GM19438 (cell line): ENCODE data around the gene SEPTIN5.

Experiments
- ATAC-seq: cut with Tn5 transposase; IDR thresholded peaks from one replicate; pipeline ENCODE4 v1.9.1; 2021; ENCODE audit warnings: low read depth; ENCODE audit not compliant: unreplicated experiment

SEPTIN5 gene

DNA sequence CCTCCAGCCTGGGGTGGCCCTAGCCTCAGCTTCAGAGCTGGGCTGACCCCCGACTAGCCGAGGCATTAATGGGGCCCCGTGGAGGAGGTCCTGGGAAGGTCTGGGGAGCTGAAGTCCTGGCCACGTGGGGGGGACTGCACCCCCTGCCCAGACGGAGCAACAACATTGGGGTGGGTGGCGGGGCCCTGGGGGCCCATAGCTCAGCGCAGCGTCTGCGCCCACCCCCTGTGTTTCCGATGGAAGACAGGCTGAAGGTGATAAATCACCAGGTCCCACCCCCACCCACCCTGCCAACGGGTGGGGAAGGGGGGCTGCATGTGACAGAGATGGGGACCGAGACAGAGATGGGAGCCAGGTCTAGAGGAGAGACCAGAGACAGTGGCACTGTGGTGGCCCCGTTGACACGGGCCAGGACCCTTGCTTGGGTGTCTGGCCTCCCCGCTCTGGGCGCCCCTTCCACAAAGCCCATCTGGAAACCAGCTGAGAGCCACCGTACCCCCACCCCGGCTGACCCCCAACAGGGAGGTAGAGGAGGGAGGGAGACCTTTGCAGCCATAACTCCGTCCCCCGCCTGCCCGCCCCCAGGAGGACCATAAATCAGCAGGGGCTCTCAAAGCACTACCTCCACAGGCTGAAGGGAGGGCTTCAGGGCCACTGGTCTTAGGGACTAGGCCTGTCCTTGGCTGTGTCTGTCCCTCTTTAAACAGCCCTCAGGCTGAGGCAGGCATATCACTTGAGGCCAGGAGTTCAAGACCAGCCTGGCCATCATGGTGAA lies 17.2 kb downstream of the SEPTIN5 start:
- no peak for ATAC-seq

DNA sequence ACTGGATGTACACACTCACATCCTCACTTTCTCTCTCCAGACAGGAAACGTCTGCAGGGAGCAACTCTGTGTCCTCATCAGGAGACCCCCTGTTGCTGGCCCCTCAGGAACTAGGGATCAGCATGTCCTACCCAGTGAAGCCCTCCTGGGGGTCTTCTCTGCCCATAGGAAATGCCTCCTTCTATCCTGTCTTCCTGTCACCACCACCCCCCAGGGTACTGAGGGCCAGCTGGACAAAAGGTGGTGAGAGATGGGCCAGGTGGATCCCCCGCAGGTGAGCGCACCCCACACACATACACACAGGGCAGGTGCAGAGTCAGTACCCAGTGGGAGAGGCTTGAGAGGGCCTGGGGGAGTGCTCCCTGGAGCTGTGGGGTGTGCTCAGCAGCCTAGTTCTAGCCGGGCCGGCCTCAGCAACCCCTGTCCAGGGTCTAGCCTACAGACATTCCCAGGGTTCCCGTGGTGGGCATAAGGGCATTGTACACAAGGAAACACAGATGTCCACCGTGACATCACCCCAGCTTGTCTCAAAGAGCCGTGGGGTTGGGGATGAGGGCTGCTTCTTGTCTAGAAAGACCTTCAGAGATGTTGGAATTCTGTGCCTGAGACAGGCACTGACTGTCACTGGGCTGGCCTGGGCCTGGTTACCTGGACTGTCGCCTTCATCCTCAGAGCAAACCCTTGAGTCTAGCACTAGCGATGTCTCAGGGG lies 18.3 kb downstream of the SEPTIN5 start:
- ATAC-seq, result no peak

DNA sequence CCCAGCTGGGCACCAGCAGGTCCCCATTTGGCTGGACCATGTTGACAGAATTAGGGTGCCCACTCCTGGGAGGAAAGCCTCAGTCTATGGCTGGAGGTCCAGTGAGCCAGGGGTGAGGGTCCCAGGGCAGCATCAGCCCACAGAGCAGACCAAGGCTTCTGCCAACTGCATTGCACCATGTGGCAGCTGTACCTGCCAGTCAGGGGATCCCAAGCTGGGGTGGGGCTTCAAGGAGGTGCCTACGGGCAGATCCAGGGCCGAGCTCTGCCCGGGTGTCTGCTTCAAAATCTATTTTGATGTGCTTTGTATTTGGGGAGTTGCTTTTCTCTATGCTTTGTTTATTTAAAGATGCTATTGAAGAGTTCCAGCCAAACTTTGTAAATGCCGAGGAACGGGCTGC lies 19.5 kb downstream of the SEPTIN5 start:
- no peak for ATAC-seq

DNA sequence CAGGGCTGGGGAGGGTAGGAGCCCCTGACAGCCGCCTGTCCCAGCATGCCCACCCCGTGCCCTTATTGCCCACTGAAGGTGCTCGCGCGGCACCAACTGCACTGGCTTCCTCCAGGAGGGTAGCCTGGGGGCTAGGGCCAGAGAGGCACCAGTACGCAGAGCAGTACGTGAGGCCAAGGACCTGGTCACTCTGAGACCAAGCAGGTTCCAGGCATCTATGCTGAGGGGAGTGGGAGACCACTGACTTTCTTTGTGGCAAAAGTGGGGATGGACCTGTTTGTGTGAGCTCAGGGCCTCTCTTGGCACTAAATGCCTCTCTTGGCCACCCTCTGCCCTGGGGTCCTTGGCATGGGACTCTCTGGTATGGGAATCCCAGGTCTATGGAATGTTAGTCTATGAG lies 19.9 kb downstream of the SEPTIN5 start:
- ATAC-seq, result no peak

DNA sequence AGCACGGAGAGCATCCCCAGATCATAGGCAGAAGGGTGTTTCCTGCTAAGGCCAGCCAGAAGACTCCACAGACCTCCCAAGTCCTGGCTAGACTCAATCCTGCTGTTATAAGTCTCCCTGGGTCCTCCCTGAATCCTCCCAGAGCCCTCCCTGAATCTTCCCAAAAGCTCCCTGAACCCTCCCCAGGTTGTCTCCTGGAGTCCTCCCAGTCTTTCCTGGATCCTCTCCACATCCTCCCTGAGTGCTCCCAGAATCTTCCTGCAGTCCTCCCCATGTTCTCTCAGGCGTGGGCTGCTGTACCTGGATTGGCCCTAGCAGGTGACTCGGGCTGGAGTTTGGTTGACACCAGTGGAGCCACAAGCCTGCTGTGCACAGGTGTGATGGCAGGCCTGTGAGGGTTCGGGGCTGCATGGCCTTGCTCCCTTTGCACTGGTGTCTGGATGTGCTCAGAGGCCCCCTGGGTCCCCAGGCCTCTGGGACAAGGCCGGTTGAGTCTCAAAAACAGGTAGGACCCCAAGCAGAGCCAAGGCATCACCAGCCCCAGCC lies 20.6 kb downstream of the SEPTIN5 start:
- ATAC-seq, result no peak

DNA sequence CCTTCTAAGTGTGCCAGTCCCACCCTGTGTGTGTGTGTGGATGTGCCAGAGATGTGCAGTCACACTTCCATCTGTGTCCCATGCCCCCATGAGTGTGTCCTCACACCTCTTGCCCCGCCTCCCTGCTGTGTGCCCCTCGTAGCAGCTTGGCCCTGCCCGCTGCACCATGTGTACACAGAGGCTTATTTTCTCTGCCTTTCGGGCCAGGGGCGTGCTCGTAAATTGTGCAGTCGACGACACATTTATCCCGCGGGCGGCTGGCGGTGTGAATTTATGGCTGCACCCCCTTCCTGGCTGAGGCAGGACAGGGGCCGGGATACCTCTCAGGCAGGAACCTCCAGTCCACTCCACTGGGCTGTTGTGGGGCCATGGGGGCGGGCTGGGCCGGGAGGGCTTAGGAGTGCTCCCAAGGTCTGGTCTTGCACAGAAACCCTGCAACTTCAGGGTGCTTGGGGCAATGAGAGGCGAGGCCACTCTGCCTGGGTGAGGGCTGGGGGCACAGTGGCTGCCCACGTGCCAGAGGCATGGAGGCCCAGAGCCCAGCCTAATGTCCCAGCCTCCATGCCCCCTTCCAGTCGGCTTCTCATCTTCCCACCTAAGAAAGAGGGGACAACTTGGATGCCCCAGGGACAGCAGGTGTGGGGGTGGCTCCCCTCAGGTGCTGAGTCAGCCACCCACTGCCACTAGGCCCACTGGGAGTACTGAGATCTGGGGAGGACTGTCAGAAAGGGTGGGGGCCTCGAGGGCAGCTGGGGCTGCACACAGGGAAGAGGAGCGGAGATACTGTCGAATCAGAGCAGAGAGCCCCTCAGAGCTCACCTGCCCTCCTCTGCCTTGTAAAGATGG lies 21.6 kb downstream of the SEPTIN5 start:
- no peak for ATAC-seq

DNA sequence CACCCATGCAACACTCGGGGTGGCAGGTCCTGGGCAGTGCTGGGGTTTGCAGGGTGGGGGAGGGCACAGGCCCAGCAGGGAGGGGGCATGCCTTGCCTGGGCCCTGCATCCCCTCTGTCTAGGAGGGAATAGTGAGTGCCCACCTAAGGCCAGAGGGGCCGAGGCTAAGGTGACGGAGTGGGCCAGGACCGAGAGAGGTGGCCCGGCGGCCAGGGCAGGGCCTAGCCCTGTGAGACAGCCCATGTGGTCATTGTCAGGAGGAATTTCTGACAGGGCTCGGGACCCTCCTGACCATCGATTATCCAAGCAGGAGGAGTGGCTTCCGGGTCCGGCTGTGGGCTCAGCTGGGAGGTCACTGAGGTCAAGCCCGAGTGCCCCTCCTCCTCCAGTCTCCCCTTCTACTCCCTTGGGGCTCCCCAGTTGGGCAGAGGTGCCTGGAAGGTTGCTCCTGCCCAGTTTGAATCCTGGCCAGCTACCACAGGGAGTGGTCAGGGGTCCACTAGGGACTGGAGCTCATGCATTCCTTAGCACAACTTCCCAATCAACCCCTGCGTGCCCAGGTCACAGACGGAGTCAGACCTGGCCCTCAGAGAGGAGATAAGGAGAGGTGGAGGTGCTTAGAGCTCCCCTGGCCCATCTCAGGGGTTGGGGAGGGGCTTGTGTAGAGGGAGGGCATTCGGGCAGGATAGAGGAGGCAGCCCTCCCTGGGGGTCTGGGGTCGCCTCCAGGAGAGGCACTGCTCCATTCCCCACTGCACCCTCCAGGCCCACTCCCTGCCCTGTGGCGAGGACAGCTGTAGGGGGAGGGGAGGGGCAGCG lies 23.8 kb downstream of the SEPTIN5 start:
- ATAC-seq, result no peak

DNA sequence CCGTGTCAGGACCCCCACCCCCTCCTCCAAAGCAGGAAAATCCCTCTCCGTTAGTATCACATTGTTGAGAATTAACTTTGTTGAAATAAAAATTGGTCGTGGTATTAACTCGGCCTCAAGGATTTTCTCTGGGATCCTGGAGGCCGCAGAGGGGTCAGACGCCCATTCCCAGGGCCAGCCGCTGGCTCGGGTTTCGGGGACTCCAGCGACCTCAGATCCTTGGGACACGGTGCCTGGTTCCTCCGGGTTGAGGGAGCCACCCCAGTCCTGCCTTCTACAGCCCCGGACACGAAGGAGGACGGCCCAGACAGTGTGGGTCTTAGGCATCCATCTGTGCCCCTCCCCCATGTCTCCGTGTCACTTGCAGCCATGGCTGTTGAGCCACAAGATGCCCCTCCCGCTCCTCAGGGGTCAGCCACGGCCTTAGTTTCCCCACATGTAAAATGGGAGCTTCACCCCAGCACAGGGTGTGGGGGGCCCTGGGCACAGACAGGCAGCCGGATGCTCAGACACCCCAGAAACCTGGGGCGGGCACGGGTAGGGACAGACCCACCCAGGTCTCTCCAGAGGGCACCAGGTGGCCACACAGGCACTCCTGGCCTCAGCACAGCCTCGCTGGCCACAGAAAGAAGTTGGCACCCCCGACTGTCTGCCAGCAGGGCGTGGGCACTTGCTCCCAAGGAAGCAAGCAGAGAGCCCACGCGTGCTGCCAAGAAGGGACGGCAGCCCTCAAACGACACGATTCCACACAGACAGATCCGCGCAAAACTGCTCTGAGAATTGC lies 24.6 kb downstream of the SEPTIN5 start:
- ATAC-seq, result no peak

DNA sequence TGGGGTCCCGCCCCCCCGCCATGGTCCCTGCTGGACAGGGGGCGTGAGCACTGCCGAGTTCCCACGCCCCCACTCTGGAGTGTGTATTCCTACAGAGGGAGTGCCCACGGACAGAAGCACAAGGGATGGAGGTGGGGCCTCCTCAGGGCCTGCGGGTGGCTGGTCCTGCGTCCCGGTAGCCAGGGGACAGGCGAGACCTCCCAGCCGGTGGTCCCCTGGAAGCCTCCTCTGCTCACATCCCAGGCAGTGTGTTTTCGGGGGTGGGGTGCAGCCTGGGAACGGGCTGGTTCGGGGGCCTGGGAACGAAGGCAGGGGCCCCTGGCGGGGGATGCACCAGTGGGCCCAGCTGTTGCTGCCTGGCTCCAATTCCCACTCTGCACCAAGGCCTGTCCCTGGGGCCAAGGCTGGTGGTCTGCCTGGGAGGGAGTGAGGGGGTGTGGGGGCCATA lies 25.2 kb downstream of the SEPTIN5 start:
- no peak for ATAC-seq

DNA sequence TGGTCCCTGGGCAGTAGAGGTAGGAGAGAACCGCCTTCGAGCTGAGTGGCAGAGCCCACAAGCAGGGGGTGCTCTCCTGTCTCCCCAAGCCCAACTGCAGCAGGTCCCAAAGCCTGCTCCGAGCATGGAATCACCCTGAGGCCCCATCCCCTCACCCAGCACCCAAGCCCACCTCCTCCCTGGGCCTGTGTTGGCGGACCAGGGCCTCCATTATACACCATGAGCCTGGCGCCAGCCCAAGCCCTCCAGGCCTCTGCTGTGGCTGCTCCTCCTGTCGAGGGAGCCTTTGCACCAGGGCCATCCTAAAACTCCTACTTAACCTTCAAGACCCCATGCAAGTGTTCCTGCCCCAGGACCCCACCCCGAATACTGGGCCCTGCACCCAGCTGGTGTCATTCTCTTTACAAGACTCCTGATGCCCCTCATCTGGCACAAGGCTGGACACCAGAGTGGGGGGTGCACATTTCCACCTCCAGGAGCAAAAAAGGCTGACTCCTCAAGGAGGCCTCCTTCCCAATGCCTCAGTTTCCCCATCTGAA lies 25.7 kb downstream of the SEPTIN5 start:
- ATAC-seq, result no peak

DNA sequence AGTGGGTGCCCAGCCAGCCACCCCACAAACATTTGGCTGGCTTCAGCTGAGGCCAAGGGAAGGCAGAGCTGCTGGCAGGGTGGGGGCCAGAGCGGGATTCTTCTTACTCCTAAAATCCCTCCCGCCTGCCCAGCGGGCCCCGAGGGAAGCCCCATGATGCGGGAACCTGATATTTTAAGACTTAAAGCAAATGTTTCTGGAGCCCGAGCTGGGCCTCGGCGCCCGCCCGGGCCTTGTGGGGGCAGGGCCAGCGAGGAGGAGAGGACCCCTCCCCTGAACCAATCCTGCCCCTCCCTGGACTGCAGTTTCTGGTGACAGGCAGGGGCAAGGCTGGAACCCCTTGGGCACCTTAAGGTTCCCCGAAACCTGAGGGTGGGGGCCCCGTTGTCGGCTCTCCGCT lies 26.3 kb downstream of the SEPTIN5 start:
- ATAC-seq, result no peak

DNA sequence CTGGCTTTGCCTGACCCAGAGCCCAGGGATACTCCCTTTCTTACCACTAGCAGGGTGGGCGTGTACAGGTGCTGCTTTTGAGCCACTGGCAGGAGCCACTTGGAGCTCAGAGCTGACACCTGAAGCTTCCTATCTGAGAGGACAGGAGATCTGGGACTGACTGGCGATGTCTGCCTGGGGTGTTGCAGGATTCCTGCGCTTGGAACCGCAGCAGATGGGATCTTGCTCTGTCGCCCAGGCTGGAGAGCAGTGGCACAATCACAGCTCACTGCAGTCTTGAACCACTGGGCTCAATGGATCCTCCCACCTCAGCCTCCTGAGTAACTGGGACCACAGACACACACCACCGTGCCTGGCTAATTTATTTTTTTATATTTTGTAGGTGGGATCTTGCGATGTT lies 26.8 kb downstream of the SEPTIN5 start:
- ATAC-seq, result no peak

DNA sequence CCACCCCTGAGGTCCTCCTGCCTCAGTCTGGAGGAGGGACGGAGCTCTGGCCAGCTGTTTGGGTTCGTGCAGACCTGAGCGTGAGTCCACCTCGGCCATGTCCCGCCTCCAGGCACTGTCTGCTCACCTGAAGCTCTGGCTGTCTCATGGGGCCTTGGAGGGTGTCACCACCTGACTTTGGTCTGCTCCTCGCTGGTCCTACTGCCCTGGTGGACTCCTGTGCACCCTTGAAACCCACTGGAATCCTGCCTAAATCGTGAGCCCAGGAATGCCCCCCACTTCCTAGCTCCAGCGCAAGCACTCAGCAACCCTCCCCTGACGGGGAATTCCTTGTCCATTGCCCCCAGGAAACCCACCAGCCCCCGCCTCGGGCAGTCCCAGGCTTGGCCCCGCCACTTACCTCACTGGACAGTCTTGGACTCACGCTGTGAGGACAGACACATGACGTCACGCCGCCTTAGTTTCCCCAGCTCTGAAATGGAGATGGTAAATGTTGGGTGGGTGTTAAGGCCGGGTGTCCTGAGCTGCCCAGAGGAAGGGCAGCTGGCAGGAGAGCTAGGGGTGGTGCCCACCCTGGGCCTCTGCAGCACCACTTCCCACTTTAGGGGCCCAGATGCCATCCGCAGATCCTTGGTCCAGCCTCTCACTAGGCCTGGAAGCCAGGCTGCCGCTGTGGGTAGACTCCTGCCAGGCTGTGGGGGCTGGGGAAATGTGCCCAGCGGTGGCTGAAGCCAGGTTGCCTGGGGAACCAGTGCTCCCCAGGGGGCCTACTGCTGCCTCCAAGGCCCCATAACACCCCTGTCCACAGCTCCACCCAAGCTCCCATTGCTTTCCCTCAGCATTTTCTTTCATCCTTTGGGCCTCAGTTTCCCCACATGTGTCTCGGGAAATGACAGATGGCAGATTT lies 28.1 kb downstream of the SEPTIN5 start:
- no peak for ATAC-seq

DNA sequence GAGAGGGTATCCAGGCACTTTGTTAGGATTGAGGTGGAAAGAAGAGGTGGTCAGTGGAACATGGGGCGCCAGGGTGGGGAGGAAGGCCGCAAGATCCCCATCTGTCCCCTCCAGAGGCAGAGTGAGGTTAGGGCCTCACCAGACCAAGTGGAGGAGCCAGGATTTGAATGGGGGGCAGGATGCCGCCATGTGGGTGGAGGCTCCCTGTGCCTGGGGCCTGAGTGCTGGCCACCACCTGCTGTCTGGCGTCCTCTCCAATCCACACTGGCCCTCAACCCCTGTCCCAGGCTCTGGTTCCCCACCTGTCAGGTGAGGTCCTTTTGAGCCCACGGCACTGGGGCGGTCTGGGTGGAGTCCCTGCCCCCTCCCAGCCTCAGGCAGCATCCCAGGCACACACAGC lies 28.8 kb downstream of the SEPTIN5 start:
- ATAC-seq, result no peak

DNA sequence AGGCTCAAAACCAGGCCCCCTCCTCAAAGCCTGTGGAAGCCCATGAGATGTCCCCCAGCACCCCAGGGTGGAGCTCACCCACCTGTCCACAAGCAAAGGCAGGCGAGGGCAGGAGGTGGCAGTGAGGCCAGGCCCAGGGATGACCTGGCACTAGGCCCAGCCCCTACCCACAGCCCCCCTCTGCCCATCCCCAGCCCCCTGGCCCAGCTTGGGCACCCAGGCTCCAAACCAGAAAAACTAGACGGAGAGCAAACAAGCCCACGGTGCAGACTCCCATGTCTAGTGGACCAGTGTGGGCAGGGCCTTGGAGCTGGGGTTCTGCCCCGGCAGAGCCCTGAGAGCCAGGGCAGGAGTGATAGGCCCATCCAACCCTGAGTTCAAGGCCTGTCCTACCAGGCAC lies 29.3 kb downstream of the SEPTIN5 start:
- no peak for ATAC-seq

DNA sequence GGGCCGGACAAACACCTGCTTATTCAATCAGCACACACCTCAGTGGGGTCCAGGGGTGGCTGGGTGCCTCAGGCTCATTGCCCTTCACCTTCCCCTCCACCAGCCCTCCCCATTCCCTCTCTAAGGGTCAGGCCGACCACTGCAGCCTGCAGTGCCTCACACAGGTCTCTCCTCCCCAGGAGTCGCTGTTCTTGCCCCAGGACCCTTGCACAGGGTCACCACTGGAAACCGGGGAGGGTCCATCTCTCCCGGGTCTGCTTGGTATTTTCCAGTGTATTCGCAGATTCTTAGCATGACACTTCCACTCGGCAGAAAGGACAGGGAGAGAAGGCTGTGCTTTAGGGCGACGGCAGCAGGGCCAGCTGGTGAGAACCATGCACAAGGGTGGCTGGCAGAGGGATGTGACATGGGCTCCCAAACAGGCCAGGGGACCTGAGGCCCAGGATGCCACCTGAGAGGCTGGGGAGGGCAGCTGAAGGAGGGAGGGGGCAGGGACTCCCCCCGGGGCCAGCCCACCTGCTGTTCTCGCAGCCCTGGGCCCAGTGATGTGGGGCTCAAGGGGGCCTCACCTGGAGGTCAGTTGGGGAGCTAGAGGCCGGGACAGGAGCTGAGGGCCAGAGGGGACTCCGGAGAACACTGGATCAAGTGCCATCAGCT lies 30.2 kb downstream of the SEPTIN5 start:
- ATAC-seq, result no peak
